GM12891 (cell line): ENCODE measurements around the gene BCL2L13.

ENCODE experiments used
- PAX5 ChIP-seq: IDR thresholded peaks from 2 replicates; pipeline ENCODE4 v1.6.1; 2011; ENCODE audit warnings: low read length, moderate library complexity, mild to moderate bottlenecking; ENCODE audit not compliant: insufficient read depth, severe bottlenecking
- POLR2A ChIP-seq: IDR thresholded peaks from 2 replicates; pipeline ENCODE4 v1.6.1; 2011; ENCODE audit warnings: low read depth, low read length, control low read depth
- POLR2AphosphoS5 ChIP-seq: IDR thresholded peaks from 2 replicates; pipeline ENCODE4 v1.6.1; 2011; ENCODE audit warnings: low read depth, low read length, control low read depth

DNA sequence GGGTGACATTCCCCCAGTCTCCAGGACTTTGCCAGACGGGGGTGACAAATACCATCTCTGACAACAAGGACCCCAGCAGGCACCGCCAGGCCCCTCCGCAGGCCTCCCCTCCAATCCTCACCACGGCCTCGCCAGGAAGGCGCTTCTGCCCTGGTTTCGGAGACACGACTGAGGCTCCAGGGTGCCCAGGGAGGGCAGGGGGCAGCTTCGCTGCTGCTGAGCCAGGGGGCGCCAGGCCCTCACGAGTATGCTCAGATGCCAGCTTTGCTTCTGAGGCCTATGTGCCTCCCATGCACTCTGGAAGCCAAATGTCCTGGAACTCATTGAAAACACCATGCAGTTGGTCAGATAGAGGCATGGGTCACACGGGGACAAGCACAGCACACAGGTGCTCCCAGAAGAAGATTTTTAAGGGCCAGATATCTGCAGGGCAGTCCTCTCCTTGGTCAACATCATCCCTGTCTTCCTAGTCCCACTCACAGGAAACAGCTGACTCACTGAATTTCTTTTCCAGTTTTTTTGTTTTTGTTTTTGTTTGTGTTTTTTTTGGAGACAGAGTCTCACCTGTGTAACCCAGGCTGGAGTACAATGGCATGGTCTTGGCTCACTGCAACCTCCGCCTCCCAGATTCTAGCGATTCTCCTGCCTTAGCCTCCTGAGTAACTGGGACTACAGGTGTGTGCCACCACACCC, 115.8 kb downstream of the BCL2L13 start:
- no peak for TF ChIP-seq POLR2A
- no peak for TF ChIP-seq POLR2AphosphoS5
- TF ChIP-seq PAX5, result no peak
